Upper lobe of left lung (tissue), 4 donors: Measurements from ENCODE around the gene SLC38A2.

Experiments used
- CTCF ChIP-seq, 6 experiments: fragments of 450-650 bp in 4 of 6; fragments of 200-600 bp in 2 of 6; sonication (generic) in 2 of 6; IDR thresholded peaks; one replicate each; pipeline ENCODE4 v1.5.1; 2016 to 2019; ENCODE audit warnings: antibody characterized with exemption in 6 of 6
- POLR2A ChIP-seq, 4 donors: fragments of 450-650 bp; IDR thresholded peaks; one replicate each; pipeline ENCODE4 v1.5.1; 2016 to 2017; ENCODE audit warnings: antibody characterized with exemption in 4 of 4, mild to moderate bottlenecking in 2 of 4
- POLR2AphosphoS5 ChIP-seq, 2 donors: sonication (generic); formaldehyde crosslinking; IDR thresholded peaks; one replicate each; pipeline ENCODE4 v1.5.1; 2017; ENCODE audit warnings: antibody characterized with exemption in 2 of 2

GRCh38 chr12:46367351-46368029, 5.1 kb downstream of the SLC38A2 start:
- TF ChIP-seq CTCF (IDR thresholded peaks at IDR 0.05): no peak
- no peak for TF ChIP-seq POLR2A (IDR thresholded peaks at IDR 0.05)
- no peak for TF ChIP-seq POLR2AphosphoS5 (IDR thresholded peaks at IDR 0.05)
